Measurements from ENCODE around the gene UBR7.

DNA sequence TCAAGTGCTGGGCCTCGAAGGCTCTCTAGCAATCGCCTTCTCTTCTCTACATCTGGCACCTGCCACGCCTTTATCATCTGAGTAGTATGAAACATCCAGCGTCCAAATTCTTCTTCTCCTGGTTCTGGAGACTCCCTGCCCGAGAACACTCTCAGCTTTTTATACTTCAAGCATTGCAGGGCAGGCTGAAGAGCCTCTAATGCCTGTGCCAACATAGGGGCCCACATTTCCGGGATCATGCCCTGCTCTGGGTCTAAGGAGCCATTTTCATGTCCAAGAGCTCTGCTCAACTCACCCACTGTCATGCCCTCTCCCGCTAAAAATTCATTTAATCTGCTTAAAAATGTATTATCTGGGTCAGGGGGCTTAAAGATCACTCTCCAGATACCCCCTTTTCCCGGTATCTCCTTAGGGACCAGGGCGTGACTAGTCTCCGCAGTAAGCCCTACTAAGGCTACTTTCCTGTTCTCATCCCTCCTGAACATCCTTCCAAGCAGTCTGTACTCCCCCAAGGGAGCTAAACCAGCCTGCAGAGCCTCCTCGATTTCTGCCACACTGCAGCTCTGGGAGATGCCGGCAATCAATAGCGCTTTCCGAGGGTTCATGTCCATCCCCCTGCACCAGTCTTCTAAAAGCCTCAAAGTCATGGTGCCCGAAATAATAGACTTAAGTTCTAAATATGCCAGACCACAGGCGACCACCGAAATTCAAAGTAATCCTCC lies 23.3 kb upstream of the UBR7 start:
- TF ChIP-seq, protein P1, sequence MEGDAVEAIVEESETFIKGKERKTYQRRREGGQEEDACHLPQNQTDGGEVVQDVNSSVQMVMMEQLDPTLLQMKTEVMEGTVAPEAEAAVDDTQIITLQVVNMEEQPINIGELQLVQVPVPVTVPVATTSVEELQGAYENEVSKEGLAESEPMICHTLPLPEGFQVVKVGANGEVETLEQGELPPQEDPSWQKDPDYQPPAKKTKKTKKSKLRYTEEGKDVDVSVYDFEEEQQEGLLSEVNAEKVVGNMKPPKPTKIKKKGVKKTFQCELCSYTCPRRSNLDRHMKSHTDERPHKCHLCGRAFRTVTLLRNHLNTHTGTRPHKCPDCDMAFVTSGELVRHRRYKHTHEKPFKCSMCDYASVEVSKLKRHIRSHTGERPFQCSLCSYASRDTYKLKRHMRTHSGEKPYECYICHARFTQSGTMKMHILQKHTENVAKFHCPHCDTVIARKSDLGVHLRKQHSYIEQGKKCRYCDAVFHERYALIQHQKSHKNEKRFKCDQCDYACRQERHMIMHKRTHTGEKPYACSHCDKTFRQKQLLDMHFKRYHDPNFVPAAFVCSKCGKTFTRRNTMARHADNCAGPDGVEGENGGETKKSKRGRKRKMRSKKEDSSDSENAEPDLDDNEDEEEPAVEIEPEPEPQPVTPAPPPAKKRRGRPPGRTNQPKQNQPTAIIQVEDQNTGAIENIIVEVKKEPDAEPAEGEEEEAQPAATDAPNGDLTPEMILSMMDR (conservative IDR thresholded peaks at IDR 0.05; ENCODE audit: low read length): no peak
- no peak for TF ChIP-seq EZH2phosphoT487 (IDR thresholded peaks at IDR 0.05; ENCODE audit: borderline replicate concordance)
